AG09319 (cell line): Measurements from ENCODE around the gene THBS1.
A peak's percentile ranks its signal among the peaks of the same experiment; 100 is the strongest.

Experiments used
- DNase-seq: peaks from one replicate; pipeline ENCODE4 v3.0.0-alpha.2; 2010; ENCODE audit warnings: low read depth; ENCODE audit errors: extremely low read depth
- CTCF ChIP-seq: IDR thresholded peaks from 2 replicates; pipeline ENCODE4 v1.5.1; 2011; ENCODE audit warnings: low read depth, mild to moderate bottlenecking, inconsistent platforms, low read length, moderate library complexity

Gene THBS1

GRCh38 chr15:39638041-39638440 is 57.2 kb downstream of the THBS1 start:
- TF ChIP-seq CTCF: no peak
- DNase-seq: peak; percentile 60

GRCh38 chr15:39639037-39639436 is 58.2 kb downstream of the THBS1 start:
- no peak for TF ChIP-seq CTCF
- no peak for DNase-seq

- TF ChIP-seq CTCF: no peak
- DNase-seq: no peak
These were observed 59.8 kb downstream of the THBS1 start for GRCh38 chr15:39640665-39641064.

GRCh38 chr15:39641191-39641889 is 60.5 kb downstream of the THBS1 start:
- TF ChIP-seq CTCF: no peak
- DNase-seq: no peak

- no peak for DNase-seq
- no peak for TF ChIP-seq CTCF
These were observed 61.2 kb downstream of the THBS1 start for GRCh38 chr15:39642011-39642640.

- no peak for TF ChIP-seq CTCF
- DNase-seq: no peak
These were observed 62.8 kb downstream of the THBS1 start for GRCh38 chr15:39643727-39644126.

GRCh38 chr15:39644136-39644535 is 63.3 kb downstream of the THBS1 start:
- TF ChIP-seq CTCF: no peak
- DNase-seq: no peak
